Esophagus (tissue), 2 donors: ENCODE measurements around the gene TOP2A. TPM values are rescaled to one million over a fixed set of nuclear protein-coding genes. Genes with fewer than 3 reads are reported as not detected.

ENCODE experiments used
- H3K27ac ChIP-seq, 2 donors: one replicate each; pipeline ENCODE4 v1.5.1; 2013; ENCODE audit warnings: low read depth in 2 of 2, mild to moderate bottlenecking in 2 of 2, inconsistent platforms in 1 of 2, low read length in 1 of 2, moderate library complexity in 1 of 2
- H3K27me3 ChIP-seq, 2 donors: one replicate each; pipeline ENCODE4 v1.6.1; 2013; ENCODE audit warnings: low read length in 2 of 2, control low read depth in 1 of 2, mild to moderate bottlenecking in 1 of 2; ENCODE audit not compliant: insufficient read depth in 2 of 2, control insufficient read depth in 1 of 2
- H3K36me3 ChIP-seq, 2 donors: one replicate each; pipeline ENCODE4 v1.6.1; 2013; ENCODE audit warnings: low read length in 1 of 2; ENCODE audit not compliant: control insufficient read depth in 2 of 2, insufficient read depth in 2 of 2
- H3K4me1 ChIP-seq, 2 donors: one replicate each; pipeline ENCODE4 v1.6.1; 2013; ENCODE audit warnings: low read length in 1 of 2; ENCODE audit not compliant: control insufficient read depth in 2 of 2, insufficient read depth in 2 of 2
- H3K4me3 ChIP-seq, 2 donors: one replicate each; pipeline ENCODE4 v1.5.1; 2013; ENCODE audit warnings: low read length in 2 of 2, mild to moderate bottlenecking in 2 of 2, low read depth in 1 of 2, moderate library complexity in 1 of 2
- H3K9me3 ChIP-seq, 2 donors: one replicate each; pipeline ENCODE4 v1.6.1; 2013; ENCODE audit warnings: mild to moderate bottlenecking in 2 of 2, low read depth in 1 of 2, low read length in 1 of 2, moderate library complexity in 1 of 2; ENCODE audit not compliant: control insufficient read depth in 2 of 2, insufficient read depth in 1 of 2
- WGBS, 2 donors: extraction: QIAGEN DNeasy Blood & Tissue Kit; methylation state at CpG; one replicate each; pipeline ENCODE4 v1.1.7; 2013; 5-methylcytosine and 5-hydroxymethylcytosine counted together
- polyA plus RNA-seq, 2 donors: library from polyadenylated mRNA; stranded (reverse); fragments of 200-250 nt; gene quantifications; one replicate each; pipeline ENCODE4 v1.2.3, GENCODE V29; 2013
- donor health status: healthy with polysubstance abuse.
- donor health status: Bipolar disorder and iron deficiency.

Gene TOP2A
- polyA plus RNA-seq, 2 donors = 18.0 to 56.0 TPM

DNA sequence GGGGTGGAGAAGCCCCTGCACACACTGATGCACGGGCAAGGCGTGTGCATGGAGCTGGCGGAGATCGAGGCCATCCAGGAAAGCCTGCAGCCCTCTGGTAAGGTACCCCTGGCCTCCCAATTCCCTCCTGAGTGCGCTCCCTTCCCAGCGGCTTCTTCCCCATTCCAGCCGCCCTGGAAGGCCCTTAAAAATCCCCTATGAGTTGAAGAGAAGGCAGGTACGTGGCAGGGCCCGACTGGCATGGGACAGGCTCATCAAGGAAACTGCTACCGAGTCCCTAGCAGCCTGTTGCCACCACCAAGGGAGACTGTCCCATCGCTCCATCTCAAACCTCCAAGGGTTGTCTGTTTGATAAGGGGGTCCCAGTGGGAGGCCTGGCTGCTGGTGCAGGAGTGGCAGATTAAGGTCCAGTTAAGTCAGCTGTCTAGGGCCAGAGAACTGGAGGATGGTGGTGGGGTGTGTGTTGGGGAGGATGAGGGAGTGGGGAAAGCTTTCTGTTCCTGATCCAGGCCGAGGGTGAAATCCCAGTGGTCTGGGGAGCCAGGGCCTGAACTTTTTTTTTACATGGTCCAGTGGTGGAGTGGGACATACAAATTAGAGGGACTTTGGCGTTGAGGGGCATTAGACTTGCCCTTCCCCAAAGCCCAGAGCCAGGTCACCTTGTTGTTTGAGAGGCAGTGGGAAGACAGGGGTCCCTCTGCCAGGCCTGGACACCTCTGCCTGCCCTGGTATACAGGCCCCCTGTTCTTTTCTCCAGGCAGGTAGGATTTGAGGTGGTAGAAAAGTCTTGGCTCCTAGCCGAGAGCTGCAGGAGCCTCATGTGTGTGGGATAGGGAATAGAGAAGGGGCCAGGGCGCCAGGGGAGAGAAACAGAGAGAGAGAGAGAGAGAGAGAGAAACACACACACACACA is 26.5 kb upstream of the TOP2A start:
- Histone ChIP-seq H3K27ac (peak overlapping the region; percentile 90 to 94), H3K4me3 (peak overlapping the region; percentile 63 to 74), H3K4me1 (peaks cover 3 to 27% of the 10 kb centered on the region in 2 donors), H3K27me3 (no peaks in the 10 kb centered on the region), H3K36me3 (peaks cover 0 to 3% of the 10 kb centered on the region in 2 donors), H3K9me3 (no peaks in the 10 kb centered on the region)
- WGBS, 2 donors = 9 to 18% methylated on average over 15 of the region's 15 CpGs

DNA sequence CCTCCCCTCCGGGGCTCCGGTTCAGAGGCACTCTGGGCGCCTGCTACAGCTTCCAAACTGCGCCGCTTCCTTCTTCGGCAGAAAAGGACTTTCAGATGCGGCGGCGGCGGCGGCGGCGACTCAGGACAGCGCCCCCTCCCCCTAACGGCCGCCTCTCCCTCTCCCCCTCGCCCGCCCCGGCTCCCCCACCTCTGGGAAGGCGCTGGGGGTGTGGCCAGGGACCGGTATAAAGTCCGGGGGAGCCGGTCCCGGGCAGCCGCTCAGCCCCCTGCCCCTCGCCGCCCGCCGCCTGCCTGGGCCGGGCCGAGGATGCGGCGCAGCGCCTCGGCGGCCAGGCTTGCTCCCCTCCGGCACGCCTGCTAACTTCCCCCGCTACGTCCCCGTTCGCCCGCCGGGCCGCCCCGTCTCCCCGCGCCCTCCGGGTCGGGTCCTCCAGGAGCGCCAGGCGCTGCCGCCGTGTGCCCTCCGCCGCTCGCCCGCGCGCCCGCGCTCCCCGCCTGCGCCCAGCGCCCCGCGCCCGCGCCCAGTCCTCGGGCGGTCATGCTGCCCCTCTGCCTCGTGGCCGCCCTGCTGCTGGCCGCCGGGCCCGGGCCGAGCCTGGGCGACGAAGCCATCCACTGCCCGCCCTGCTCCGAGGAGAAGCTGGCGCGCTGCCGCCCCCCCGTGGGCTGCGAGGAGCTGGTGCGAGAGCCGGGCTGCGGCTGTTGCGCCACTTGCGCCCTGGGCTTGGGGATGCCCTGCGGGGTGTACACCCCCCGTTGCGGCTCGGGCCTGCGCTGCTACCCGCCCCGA is 25.7 kb upstream of the TOP2A start, which contains the start of gene IGFBP4:
IGFBP4 (plus strand) TSS at position 255 of the 792 bp plus-strand sequence; CDS start at position 541, 286 bp downstream.
- no peaks in the 10 kb centered on the region for H3K27me3 ChIP-seq
- H3K4me1 ChIP-seq = peaks cover 3 to 20% of the 10 kb centered on the region in 2 donors
- peak within 1 kb of the TSS; percentile 63 to 74 for H3K4me3 ChIP-seq
- peaks cover 0 to 3% of the 10 kb centered on the region in 2 donors for H3K36me3 ChIP-seq
- WGBS, 2 donors = 1% methylated on average over 78 to 98 of the region's 98 CpGs
- peak within 1 kb of the TSS; percentile 90 to 94 for H3K27ac ChIP-seq
- no peaks in the 10 kb centered on the region for H3K9me3 ChIP-seq

DNA sequence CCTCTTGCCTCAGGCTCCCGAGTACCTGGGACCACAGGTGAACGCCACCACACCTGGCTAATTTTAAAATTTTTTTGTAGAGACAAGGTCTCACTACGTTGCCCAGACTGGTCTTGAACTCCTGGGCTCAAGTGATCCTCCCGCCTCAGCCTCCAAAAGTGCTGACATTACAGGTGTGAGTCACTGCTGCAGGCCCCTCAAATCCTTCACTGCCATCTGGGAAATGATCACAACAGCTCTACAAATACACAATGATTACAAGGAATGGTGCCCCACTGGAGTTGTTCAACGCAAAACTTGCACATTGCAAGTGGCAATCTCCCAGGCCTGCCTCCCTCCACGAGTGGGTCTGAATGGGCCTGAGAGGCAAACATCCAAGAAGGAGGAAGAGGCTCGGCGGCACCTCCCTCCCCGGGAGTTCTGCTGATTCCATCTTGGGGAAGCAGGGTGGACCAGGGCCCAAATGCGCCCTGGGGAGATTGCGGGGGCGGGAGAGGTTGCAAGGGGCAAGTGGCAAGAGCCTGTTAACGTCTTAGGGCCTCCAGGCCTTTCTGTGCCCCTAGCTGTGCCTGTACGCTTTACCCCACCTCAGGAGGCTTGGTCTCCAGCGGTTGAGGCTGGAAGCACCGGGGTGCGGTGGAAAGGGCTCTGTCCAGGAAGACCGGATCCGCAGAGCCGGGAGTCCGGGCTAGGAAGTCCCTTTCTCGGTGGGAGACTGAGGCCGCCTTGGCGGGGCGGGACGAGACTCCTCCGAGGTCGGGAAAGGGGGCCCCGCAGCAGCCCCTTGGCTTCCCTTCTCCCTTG is 24.9 kb upstream of the TOP2A start:
- no peaks in the 10 kb centered on the region for H3K9me3 ChIP-seq
- peaks cover 3 to 12% of the 10 kb centered on the region in 2 donors for H3K4me1 ChIP-seq
- peaks cover 0 to 3% of the 10 kb centered on the region in 2 donors for H3K36me3 ChIP-seq
- no peaks in the 10 kb centered on the region for H3K27me3 ChIP-seq
- H3K27ac ChIP-seq = peak overlapping the region; percentile 90 to 94
- 24 to 37% methylated on average over 28 to 29 of the region's 29 CpGs for WGBS, 2 donors
- H3K4me3 ChIP-seq = peak overlapping the region; percentile 63 to 74

DNA sequence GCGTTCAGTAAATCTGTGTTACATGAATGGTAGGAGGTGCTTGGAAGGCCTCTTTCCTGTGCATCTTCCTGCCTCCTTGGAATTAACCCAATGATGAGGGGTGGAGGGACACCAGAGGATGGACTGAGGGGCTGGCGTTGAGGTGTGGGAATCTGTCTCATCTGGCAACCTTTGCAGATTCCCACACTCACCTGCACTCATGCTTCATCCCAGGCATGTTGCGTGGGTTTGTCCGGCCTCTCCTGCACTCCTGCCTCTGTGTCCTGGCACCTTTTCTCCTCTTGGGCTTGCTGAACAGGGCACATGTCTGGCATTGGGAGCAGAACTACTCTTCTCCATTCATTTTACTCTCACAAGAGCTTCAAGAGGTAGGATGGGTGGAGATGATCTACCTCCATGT is 22.5 kb upstream of the TOP2A start:
- H3K4me3 ChIP-seq = no peak overlapping the region
- 78 to 79% methylated on average over 4 of the region's 4 CpGs for WGBS, 2 donors
- no peaks in the 10 kb centered on the region for H3K27me3 ChIP-seq
- H3K27ac ChIP-seq = no peak overlapping the region
- peaks cover 3 to 11% of the 10 kb centered on the region in 2 donors for H3K4me1 ChIP-seq
- H3K9me3 ChIP-seq = no peaks in the 10 kb centered on the region
- no peaks in the 10 kb centered on the region for H3K36me3 ChIP-seq

DNA sequence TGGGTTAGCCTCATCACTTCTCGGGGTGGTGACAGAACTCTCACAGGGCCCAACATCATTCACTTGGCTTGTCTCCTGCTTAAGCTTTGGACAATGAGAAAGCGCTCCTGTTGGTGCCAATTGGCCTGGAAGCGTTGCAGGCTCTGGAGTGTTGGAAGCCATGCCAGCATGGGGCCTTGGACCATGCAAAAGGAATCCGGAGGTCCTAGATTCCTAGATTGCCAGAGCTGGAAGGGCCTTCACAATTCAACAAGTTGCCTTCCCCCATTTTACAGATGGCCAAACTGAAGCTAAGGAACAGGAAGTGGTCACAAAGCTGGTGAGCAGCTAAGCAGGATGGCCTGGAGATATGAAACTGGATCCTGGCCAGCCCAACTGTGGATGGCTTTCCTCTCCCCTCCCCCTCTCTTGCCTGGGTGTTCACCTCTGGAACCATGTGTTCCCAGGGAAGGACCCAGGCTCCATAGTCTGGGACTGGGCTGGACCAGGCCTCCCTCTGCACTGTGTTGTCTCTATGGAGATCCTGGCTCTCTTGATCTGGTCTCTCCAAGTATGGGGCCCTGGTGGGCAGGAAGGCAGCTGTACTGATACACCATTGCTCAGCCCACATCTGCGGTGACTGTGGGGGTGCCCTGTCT is 19.5 kb upstream of the TOP2A start:
- H3K27me3 ChIP-seq = no peaks in the 10 kb centered on the region
- no peaks in the 10 kb centered on the region for H3K9me3 ChIP-seq
- peaks cover 3 to 7% of the 10 kb centered on the region in 2 donors for H3K4me1 ChIP-seq
- 72 to 82% methylated on average over 5 of the region's 5 CpGs for WGBS, 2 donors
- H3K27ac ChIP-seq = no peak overlapping the region
- no peak overlapping the region for H3K4me3 ChIP-seq
- no peaks in the 10 kb centered on the region for H3K36me3 ChIP-seq

DNA sequence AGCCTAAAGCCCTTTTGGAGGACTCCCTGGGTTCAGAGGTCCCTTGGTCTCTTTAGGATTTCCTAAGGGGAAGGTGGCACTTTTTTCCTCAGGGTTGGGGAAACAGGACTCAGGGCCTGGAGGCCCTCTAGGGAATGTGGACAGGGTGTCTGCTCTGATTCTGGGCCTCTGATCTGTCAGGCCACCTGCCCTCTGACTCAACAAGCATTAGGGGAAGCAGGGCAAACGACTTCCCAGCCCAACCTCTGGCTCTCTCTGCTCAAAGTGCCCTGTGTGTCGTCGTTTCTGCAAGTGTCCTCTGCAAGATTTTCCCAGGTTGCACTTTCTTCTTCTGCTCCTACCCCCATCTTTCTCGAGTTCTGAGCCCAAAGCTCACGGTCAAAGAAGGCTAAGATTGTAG is 18.9 kb upstream of the TOP2A start:
- Histone ChIP-seq H3K36me3 (no peaks in the 10 kb centered on the region), H3K4me3 (no peak overlapping the region), H3K27ac (no peak overlapping the region), H3K9me3 (no peaks in the 10 kb centered on the region), H3K27me3 (no peaks in the 10 kb centered on the region), H3K4me1 (peaks cover 3 to 7% of the 10 kb centered on the region in 2 donors)
- WGBS, 2 donors = 72 to 75% methylated on average over 5 of the region's 5 CpGs

DNA sequence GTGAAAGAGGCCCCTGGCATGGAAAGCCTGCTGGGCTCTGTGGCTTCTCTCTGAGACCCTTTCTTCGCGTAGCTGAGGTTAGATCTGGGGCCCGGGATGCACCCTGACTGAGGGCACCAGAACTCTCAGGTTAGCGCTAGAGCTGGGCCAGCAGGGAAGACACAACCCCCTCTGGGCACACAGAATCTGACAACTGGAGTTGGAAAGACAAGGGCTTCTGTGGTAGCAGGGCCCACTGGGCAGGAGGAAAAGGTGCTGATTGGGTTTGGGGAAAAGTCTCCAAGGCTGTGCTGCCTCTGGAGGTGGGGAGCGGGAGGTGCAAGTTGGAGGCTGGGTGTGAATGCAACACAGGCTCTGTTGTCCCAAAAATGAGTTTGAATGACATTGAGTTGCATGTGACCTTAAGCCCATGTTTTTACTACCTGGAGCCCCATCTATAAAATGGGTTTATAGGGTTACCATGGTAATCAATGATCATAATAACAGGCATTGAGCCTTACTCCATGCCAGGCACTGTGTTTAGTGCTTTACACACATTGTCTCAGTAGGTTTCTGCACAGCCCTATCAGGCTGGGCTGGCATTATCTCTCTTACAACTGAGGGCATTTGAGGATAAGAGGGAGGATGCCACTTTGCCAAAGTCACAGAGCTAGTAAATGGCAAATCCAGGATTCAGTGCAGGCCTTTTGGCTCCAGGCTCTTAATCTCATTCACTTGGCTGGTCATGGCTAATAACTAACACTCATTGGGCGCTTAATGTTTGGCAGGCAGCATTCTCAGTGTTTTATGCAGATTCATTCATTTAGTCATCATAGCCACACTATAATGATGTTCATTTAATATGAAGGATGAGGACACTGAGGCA is 16.1 kb upstream of the TOP2A start:
- H3K4me3 ChIP-seq = no peak overlapping the region
- peak overlapping the region; percentile 17 to 66 for H3K27ac ChIP-seq
- no peaks in the 10 kb centered on the region for H3K27me3 ChIP-seq
- no peaks in the 10 kb centered on the region for H3K9me3 ChIP-seq
- H3K4me1 ChIP-seq = peaks cover 3 to 7% of the 10 kb centered on the region in 2 donors
- no peaks in the 10 kb centered on the region for H3K36me3 ChIP-seq
- 76 to 83% methylated on average over 6 of the region's 6 CpGs for WGBS, 2 donors

DNA sequence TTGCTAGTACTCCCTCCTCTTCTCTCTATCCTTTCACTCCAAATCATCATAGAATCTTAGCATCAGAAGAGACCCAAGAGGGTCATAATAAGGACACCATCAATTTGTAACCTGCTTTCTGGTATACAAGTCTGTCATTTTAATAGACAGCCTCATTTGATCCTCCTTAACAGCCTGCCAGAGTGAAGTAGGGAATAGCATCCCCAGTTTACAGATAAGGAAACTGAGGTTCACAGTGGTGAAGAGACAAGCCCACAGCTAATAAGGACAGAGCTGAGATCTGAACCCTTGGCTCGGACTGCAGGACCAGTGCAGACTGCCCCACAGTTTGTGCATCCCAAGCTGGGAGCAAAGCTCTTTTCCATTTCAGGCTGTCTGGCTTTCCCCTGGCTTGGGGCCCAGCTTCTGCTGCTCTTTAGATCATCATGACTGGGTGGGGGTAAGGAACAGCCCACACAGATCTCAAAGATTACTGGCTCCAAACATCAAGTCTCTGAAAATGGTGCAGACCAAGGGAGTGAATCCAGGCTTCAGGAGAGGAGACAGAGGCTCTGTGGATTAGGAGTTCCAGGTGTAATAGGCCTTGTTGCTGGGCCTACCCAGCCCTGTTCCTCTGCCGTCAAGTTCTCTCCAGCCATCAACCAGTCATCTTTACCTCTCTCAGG is 15.3 kb upstream of the TOP2A start:
- no peaks in the 10 kb centered on the region for H3K36me3 ChIP-seq
- H3K27ac ChIP-seq = peak overlapping the region; percentile 17 to 66
- no peak overlapping the region for H3K4me3 ChIP-seq
- H3K4me1 ChIP-seq = peaks cover 3 to 7% of the 10 kb centered on the region in 2 donors
- 49 to 61% methylated on average over 2 of the region's 2 CpGs for WGBS, 2 donors
- no peaks in the 10 kb centered on the region for H3K27me3 ChIP-seq
- no peaks in the 10 kb centered on the region for H3K9me3 ChIP-seq
